NCI-H748 (cell line): ENCODE measurements around the gene ZSCAN30.

ENCODE experiments used
- DNase-seq: peaks from one replicate; lab custom pipeline; 2025; ENCODE audit not compliant: unreplicated experiment; lab: John Stamatoyannopoulos, UW

ZSCAN30 gene

DNA sequence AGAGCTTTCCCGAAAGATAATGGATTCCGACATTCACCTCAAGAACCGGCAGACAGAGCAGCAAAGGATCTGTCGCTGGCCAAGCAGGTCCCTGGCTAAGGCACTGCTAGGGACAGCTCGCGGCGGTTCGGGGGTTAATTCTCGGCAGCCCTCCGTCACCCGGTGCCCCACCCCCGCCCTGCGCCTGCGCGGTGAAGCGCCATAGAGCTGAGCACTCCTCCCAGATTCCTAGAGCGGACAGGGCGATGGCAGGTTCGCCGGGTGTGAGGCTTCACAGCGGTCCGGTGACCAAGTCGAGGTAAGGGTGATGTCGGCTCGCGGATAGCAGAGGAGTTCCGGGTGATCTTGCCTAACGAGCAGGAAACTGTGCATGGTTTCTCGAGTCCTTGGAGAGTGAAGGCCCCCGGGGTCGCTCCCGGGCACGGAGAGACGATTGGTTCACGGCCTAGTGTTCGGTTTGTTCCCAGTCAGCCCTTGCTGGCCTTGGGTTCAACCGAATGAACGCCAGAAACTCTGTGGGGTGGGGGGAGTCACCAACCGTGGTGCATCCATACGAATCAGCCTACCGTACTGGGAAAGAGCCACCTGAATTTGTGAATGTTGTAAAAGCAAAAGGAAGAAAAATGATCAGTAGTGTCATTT lies at the start of gene ZSCAN30:
Gene ZSCAN30 (minus strand): TSS at position 136 of the 642 bp plus-strand sequence. CDS start 25,877 bp downstream, outside the sequence.
- peak; percentile 96 for DNase-seq

DNA sequence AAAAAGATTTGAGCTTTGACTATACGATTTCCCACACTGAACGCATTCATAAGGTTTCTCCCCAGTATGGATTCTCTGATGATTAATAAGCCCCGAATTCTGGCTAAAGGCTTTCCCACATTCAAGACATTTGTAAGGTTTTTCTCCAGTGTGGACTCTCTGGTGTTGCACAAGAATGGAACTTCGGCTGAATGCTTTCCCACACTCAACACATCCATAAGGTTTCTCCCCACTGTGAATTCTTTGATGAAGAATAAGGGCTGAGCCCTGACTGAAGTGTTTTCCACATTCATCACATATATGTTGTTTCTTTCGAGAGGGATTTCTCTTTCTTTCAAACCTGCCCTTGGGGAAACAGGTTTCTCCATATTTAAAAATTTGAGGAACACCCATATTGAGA lies 47.3 kb upstream of the ZSCAN30 start:
- no peak for DNase-seq

DNA sequence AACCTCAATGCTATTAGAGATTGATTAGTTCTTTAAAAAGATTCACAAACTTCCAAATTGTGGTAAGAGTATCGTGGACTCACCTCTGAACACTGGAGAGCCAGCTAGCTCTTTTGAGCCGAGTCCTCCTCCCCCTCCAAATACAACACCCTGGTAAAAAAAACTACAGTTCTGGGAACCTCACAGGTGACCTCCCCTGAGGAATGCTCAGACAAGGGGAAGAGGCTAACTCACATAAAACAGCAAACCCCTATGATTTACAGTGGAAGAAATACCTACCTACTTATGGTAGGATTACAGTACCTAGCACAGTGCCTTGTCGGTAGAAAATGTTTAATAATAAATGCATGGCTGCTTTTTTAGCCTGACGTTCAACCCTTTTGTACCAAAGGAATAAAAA lies 45.8 kb upstream of the ZSCAN30 start:
- DNase-seq = no peak

DNA sequence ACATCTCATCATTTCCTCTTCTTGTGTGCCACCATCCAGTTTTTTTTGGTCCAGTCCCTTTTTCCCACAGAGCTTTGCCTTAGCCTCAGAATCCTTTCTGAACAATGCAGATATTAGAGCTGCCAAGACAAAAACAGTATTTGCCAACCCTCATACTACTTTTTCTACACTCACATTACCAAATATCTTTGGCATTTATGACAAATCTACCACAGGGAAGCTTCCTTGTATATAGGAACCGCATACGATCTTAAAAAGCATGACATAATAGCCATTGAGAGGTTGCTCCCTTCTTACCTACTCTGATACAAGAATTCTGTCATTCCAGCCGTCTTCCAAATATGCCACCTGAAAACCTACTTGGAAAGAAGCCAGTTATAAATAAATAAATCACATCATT lies 44.8 kb upstream of the ZSCAN30 start:
- no peak for DNase-seq

DNA sequence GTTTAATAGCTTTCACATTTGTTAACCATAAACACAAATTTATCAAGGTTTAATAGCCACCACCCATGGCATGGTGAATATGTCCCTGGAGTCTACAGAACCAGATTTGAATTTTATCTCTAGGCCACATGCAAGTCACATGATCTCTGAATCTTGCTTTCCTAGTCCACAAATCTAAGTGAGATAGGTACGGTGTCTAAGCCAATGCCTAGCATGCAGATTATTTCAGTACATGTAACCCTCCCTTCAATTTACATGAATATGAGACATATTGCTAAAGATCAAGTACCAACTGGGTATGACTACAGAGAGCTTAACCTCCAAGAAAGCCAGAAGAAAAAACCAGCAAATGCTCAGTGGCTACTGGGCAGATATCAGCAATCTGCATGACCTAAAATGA lies 44.2 kb upstream of the ZSCAN30 start:
- DNase-seq = no peak

DNA sequence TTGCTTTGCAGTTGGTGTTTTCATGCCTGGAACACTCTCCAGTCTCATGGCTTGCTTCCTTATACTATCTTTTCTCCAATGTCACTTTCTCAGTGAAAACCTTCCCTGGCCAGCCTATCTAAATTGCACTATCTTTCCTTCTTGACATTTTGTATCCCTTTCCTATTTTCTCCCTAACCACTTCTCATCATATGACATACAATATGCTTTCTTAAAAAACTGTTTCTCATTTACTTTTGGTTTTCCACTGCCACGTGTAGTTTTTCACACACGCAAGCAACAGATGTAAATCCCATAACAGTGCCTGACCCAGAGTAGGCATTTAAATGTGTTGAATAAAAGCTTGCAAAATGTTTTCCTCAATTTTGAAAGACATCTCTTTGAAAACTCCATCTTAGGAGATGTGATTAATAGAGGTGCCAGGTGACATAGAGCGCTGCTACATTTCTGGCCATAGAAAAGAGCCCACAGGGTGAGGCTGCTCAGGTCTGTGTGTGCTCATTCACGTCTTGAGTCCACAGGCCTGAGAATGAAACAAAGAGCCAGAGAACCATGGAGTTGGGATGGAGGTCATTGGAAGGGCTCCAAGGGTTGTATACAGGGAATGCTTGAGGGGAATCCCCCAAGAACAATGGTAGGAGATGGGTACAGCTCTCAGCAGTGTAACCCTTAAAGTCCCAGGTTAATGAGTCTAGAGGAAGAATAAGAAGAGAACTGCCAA lies 41.5 kb upstream of the ZSCAN30 start:
- no peak for DNase-seq

DNA sequence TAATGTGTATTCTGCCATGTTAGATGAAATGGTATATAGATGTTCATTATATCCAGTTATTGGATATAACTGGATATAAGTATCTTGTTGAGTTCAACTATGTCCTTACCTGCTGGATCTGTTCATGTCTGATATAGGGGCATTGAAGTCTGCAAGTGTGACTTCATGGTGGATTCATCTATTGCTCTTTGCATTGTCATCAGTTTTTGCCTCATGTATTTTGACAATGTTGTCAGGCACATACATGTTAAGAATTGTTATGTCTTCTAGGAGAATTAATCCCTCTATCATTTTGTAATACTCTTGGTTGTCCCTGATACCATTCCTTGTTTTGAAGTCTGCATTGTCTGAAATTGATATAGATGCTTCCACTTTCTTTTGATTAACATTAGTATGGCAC lies 38.8 kb upstream of the ZSCAN30 start:
- no peak for DNase-seq

DNA sequence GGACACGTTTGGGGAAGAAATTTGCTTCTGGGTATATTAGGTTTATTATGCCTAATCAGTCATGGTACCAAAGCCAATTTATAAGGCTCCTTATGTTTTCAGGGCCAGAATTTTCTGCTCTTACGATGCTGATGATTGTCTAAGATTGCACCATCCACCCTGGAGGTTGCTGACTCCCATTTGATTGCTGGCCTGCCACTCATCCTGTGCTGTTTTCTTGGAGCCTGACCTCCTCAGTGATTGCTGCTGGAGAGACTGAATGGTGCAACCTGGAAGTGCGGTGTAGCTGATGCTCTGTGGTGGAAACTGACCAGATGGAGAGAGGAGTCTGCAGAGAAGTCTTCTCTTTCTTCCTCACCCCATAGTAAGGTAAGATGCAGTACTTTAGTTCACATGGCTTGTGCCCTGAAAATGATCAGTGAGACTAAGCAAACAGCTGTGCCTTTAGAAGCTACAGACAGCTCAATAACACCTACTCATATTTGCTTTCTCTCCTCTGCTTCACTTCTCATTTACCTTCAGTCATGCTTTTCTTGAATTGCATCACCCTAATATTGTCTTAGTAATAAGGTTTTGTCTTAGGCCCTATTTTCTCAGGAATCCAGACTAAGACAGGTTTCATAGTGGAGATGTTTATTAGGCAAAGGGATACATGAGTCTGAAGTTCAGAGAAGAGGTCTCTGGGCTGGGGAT lies 36.8 kb upstream of the ZSCAN30 start:
- DNase-seq = no peak

DNA sequence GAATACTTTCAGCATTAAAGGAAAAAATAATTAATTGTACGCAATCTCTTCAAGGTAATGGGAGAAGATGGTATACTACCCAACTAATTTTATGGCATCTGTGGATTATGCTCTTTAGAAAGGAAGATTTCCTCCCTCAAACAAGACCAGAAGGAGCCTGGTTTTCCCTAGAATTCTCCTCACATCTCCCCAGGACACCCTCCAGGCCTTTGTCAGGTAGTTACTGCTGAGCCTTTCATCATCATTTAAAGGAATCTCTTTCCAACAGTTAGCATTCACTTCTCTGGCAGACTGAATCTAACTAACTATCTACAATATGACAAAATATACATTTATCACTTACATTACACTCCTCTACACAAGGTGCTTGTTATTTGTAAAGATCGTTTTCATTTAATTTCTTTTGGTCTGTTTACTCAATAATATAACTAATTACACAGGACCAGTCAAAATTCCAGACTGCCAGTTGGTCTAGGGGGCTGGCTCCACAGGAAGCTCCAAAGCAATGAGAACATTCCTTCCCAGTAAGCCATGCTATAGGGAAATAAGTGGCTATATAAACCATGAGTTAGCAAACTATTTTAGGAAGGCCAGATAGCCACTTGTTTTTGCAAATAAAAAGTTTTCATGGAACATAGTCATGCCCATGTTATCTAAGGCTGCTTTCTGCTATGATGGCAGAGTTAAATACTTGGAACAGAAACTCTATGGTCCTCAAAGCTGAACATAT lies 35.1 kb upstream of the ZSCAN30 start:
- no peak for DNase-seq

DNA sequence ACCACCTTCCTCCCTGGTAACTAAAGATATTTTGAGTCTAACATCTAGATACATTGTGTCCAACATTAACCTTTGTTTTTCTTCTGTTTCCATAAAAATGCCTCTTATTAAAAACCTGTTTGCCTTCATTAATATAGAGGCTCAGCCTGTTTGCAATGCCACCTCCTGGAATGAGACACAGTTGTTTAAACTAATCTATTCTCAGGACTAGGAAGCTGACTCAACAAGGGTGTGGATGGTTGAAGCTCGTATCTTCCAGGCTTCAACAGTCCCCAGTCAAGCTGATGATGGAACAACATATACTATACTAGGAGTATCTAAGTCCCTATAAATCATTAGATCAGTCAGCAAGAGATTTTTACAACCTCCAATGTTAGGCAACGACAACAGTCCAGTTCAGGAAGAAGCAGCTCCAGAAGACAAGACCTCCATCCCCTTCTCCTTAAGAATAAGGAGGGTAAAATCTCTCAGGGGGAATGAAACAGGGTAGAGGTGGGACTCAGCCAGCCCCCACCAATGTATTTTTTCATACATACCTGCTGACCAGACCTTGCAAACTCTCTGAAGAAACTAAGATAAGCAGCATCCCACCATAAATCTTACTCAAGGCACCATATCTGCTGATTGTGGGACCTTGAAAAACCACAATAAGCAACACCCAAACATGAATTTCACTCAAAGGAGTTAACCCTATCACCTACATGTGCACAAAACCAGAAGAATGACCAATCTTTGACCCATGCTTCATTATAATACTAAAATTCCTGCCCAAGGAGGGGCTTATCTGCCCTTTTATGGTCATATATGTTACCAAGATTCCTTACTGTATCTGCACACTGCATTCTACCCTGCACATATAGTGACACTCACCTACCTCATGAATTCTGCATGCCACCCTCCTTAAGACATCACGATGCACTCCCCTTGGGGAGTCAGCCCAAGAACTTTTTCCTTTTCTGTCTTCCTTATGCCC lies 32.7 kb upstream of the ZSCAN30 start:
- DNase-seq = no peak

DNA sequence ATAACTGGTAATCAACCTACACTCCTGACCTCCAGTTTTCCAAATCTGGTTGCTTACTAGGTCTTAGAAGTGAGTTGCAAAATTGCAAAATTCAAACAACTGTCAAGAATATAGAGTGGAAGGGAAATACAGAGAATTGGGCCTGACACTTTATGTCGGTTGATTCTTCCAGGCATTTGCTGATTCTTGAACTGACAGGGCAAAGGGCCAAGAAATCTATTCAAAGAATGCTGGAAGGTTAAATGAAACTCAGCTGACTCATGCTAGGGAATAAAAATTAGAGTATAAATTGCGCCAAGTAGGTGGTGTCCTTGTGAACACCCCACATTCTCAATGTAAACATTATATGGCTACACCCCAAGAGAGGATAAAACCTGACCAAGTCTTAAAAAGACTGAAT lies 21.5 kb upstream of the ZSCAN30 start:
- DNase-seq = no peak

DNA sequence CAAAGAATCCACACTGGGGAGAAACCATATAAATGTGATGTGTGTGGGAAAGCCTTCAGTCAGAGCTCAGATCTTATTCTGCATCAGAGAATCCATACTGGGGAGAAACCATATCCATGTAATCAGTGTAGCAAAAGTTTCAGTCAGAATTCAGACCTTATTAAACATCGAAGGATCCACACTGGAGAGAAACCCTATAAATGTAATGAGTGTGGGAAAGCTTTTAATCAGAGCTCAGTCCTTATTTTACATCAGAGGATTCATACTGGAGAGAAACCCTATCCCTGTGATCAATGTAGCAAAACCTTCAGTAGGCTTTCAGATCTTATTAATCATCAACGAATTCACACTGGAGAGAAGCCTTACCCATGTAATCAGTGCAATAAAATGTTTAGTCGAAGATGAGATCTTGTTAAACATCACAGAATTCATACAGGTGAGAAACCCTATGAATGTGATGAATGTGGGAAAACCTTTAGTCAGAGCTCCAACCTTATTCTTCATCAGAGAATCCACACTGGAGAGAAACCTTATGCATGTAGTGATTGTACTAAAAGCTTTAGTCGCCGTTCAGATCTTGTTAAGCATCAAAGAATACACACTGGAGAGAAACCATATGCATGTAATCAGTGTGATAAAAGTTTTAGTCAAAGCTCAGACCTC lies 16.7 kb upstream of the ZSCAN30 start:
- no peak for DNase-seq

DNA sequence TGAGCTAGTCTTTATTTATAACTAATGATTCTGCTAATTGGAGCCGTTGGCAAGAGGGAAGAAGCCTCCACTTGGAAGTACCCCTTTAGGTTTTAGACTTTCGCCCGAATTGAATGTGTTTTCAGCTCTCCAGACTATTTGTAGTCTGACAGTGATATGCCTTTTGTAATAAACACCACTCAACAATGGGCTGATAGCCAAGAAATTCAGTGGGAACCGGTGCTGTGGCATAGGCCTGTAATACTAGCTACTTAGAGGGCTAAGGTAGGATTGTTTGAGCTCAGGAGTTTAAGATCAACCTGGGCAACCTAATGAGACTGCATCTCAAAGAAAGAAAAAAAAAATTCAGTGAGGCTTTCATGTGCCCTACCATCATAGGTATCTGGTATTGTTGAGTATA lies 13.6 kb upstream of the ZSCAN30 start:
- no peak for DNase-seq

DNA sequence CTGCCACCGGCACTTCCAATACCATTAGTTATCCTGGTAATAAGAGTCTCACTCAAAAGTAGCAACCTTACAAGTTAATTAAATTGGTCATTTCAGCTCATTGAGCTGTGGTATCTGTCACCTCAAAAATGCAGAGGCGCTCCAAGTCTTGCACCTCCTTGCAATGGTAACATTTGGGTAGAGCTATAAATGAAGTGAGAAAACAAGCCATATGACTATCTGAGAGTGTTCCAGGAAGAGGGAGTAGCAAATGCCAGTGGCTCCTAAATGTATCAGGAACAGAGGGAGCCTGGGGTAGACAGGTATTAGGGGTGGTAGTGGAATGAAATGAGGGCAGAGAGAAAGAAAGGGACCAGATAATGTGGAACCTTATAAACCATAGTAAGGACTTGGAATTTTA lies 6.0 kb upstream of the ZSCAN30 start:
- DNase-seq = no peak

DNA sequence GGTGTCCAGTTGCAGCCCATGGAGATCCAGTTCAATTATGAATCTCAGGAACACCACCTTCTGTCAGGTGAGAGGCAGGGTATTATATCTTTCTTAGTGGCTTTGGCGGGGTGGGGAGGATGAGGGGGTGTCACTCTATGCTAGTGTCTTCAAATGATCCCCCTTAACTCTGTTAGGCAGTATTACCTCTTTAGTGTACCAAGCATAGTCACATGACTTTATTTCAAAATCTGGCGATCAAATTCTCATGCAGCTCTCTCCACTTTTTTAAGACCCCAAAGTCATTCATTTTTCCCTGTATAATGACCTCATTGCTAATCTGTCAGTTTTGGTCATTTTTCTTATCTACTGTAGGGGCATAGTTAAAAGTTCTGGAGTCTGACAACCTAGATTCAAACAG lies 1.1 kb upstream of the ZSCAN30 start:
- DNase-seq = no peak

DNA sequence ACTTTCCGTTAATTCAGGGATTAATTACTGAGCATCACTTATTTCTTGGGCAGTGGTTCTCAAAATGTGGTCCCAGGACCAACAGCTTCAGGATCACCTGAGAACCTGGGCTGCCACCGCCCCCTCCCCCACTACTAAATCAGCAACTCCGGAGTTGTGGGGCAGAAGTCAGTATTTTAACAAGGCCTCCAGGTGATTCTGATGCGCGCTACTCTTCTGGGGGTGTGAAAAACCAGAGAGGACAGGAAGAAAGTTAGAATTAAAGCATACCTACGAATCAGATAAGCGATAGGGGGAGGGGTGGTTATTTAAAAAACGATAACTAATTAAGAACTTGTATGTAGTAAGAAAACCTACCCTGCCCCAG lies 319 bp downstream of the ZSCAN30 start:
- DNase-seq = peak; percentile 53

DNA sequence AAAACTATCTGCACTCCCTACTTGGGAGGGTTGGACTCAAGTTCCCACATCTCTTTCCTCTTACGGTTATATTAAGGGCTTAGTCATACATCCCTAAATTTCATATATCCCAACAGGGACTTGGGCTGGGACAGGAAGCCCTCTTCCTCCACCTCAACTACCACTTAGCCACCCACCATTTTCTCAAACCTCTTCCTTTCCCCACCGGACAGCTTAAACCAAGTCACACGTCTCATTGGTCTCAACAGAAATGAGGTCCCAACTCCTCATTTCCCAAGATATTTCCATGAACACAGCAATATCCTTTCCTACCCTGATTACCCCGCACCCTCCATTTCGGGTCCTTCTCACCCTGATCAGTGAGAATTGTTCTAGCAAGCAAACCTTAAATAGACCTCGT lies 736 bp downstream of the ZSCAN30 start:
- DNase-seq = peak; percentile 27

DNA sequence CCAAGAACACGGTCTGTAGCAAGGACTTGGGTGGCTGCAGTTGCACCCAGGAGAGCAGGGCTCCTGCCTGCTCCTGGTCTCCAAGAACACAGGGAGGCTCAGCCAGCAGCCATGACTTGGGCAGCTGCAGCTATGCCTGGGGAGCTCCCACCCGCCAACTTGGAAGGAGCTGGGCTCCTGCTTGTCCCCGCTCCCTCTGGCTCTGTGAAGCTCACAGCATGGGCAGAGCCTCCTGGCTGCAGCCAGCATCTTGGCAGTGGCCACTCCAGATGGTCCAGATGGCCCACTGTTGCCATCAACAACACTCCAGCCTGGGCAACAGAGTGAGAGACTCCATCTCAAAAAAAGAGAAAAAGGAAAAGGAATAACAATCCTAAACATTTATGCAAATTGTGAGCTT lies 5.2 kb downstream of the ZSCAN30 start:
- no peak for DNase-seq

DNA sequence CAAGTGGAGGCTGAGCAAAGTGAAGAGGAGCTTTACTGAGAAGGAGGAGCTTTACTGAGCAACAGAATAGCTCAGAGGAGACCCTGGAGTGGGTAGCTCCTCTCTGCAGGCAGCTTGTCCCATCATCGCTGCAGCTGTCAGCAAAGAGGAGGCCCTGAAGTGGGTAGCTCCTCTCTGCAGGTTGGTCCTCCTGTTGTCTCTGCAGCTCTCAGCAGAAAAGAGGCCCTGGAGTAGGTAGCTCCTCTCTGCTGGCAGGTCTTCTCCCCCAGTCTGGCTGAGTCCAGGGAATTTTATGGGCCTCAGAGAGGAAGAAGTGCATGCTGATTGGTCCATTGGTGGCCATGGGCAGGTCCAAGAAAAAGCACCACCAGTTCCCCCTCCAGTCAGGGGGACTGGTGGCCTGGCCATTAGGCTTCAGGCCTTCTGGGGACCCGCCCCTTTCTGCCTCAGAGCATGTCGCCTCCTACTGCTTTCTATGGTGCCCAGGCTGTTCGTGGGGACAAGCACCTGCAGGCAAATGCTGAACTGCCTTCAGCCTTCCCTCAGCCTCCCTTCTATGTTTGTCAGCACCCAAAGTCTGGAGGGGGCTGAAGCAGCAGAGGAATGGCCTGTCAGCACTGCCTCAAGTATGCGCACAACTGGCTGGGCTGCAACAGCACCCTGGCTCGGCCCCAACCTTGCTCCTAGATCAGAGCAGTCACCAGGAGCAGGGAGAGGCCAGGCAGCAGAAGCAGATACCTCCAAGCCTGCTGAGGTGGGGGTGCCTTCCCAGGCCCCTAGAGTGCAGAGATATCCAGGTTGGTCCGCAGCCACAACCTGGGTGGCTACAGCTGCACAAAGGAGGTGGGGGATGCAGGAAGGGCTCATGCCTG lies 5.9 kb downstream of the ZSCAN30 start:
- no peak for DNase-seq
